IMR-90 (cell line): ENCODE results near the gene MPZL1.

ENCODE experiments used
- BHLHE40 ChIP-seq: fragments of 150-350 bp; IDR thresholded peaks from 2 replicates; pipeline ENCODE4 v1.6.1; 2016; ENCODE audit warnings: mild to moderate bottlenecking, low read depth, low read length
- CEBPB ChIP-seq: IDR thresholded peaks from 2 replicates; pipeline ENCODE4 v1.6.1; 2012; ENCODE audit warnings: low read depth, low read length, improper control_type of control experiment
- MXI1 ChIP-seq: IDR thresholded peaks from 2 replicates; pipeline ENCODE4 v1.6.1; 2012; ENCODE audit warnings: low read depth, mild to moderate bottlenecking, low read length, moderate library complexity, borderline replicate concordance
- NFE2L2 ChIP-seq: fragments of 150-350 bp; IDR thresholded peaks from 2 replicates; pipeline ENCODE4 v1.6.1; 2016; ENCODE audit warnings: low read depth, mild to moderate bottlenecking, low read length
- POLR2A ChIP-seq: IDR thresholded peaks from 2 replicates; pipeline ENCODE4 v1.6.1; 2012; ENCODE audit warnings: mild to moderate bottlenecking, low read depth, low read length
- RAD21 ChIP-seq: IDR thresholded peaks from 2 replicates; pipeline ENCODE4 v1.6.1; 2012; ENCODE audit warnings: low read length, improper control_type of control experiment
- RCOR1 ChIP-seq: IDR thresholded peaks from 2 replicates; pipeline ENCODE4 v1.6.1; 2012; ENCODE audit warnings: mild to moderate bottlenecking, low read length, improper control_type of control experiment; ENCODE audit not compliant: insufficient replicate concordance
- RFX5 ChIP-seq: IDR thresholded peaks from 2 replicates; pipeline ENCODE4 v1.8.0; 2012; ENCODE audit warnings: low read depth, mild to moderate bottlenecking, low read length, moderate library complexity
- TF ChIP-seq, protein P1 (sequence below): conservative IDR thresholded peaks from 2 replicates; pipeline ENCODE4 v1.5.1; 2012; ENCODE audit warnings: mild to moderate bottlenecking, low read depth, low read length, improper control_type of control experiment
- TF ChIP-seq, protein P2 (sequence below): fragments of 150-350 bp; IDR thresholded peaks from 2 replicates; pipeline ENCODE4 v1.6.1; 2017; ENCODE audit warnings: mild to moderate bottlenecking, antibody characterized with exemption, low read length, low read depth

DNA sequence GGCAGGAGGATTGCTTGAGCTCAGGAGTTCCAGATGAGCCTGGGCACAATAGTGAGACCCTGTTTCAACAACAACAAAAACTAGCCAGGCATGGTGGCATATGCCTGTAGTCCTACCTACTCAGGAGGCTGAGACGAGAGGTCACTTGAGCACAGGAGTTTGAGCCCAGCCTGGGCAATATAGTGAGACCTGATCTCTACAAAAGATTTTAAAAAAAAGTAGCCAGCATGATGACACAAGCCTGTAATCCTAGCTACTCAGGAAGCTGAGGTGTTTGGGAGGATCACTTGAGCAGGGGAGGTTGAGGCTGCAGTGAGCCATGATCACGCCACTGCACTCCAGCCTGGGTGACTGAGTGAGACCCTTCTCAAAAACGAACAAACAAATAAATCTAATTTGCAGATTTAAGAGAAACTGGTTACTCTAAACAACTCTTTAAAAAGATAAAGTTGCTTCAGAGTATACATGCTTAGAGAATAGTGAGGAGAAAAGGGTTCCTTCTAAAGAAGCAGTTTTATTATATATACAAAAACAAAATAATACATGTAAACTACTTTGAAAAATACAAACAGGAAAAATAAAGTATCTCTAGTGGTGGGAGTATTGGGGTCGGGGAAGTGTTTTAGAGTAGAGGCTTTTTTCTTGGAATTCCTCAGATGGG is 103.8 kb downstream of the MPZL1 start:
- TF ChIP-seq, protein P1, sequence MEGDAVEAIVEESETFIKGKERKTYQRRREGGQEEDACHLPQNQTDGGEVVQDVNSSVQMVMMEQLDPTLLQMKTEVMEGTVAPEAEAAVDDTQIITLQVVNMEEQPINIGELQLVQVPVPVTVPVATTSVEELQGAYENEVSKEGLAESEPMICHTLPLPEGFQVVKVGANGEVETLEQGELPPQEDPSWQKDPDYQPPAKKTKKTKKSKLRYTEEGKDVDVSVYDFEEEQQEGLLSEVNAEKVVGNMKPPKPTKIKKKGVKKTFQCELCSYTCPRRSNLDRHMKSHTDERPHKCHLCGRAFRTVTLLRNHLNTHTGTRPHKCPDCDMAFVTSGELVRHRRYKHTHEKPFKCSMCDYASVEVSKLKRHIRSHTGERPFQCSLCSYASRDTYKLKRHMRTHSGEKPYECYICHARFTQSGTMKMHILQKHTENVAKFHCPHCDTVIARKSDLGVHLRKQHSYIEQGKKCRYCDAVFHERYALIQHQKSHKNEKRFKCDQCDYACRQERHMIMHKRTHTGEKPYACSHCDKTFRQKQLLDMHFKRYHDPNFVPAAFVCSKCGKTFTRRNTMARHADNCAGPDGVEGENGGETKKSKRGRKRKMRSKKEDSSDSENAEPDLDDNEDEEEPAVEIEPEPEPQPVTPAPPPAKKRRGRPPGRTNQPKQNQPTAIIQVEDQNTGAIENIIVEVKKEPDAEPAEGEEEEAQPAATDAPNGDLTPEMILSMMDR, result no peak
- no peak for TF ChIP-seq POLR2A
- TF ChIP-seq RCOR1, result no peak
- no peak for TF ChIP-seq RFX5
- TF ChIP-seq, protein P2, sequence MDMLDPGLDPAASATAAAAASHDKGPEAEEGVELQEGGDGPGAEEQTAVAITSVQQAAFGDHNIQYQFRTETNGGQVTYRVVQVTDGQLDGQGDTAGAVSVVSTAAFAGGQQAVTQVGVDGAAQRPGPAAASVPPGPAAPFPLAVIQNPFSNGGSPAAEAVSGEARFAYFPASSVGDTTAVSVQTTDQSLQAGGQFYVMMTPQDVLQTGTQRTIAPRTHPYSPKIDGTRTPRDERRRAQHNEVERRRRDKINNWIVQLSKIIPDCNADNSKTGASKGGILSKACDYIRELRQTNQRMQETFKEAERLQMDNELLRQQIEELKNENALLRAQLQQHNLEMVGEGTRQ, result no peak
- TF ChIP-seq CEBPB, result no peak
- no peak for TF ChIP-seq NFE2L2
- TF ChIP-seq RAD21, result no peak
- no peak for TF ChIP-seq BHLHE40
- no peak for TF ChIP-seq MXI1
